BLaER1 (cell line): ENCODE measurements around the gene PDHX.
A peak's percentile ranks its signal among the peaks of the same experiment; 100 is the strongest.

ENCODE experiments used
- H3K27ac ChIP-seq: shearing (Covaris generic); formaldehyde crosslinking; 2 replicates; pipeline ENCODE4 v1.8.1; 2022
- H3K27me3 ChIP-seq: shearing (Covaris generic); formaldehyde crosslinking; 2 replicates; pipeline ENCODE4 v1.8.1; 2022
- H3K36me3 ChIP-seq: shearing (Covaris generic); formaldehyde crosslinking; 2 replicates; pipeline ENCODE4 v1.8.1; 2022
- H3K4me1 ChIP-seq: shearing (Covaris generic); formaldehyde crosslinking; 2 replicates; pipeline ENCODE4 v1.8.1; 2022
- H3K4me2 ChIP-seq: shearing (Covaris generic); formaldehyde crosslinking; 2 replicates; pipeline ENCODE4 v1.8.1; 2022
- H3K4me3 ChIP-seq: shearing (Covaris generic); formaldehyde crosslinking; 2 replicates; pipeline ENCODE4 v1.8.1; 2022
- H3K9ac ChIP-seq: shearing (Covaris generic); formaldehyde crosslinking; 2 replicates; pipeline ENCODE4 v1.8.1; 2022
- H3K9me3 ChIP-seq: shearing (Covaris generic); formaldehyde crosslinking; 2 replicates; pipeline ENCODE4 v1.8.1; 2022
- H4K20me1 ChIP-seq: shearing (Covaris generic); formaldehyde crosslinking; 2 replicates; pipeline ENCODE4 v1.8.1; 2022
- Cebpa-rat ChIP-seq: shearing (Covaris generic); IDR thresholded peaks from 2 replicates; pipeline ENCODE4 v1.8.1; 2022

PDHX gene

GRCh38 chr11:35039076-35039475 is 122.7 kb downstream of the PDHX start:
- Histone ChIP-seq H3K9me3 (peaks cover 74% of the 10 kb centered on the region), H3K36me3 (no peaks in the 10 kb centered on the region; the same call in 1 of the 2 replicates), H3K4me3 (no peak overlapping the region), H3K27ac (no peak overlapping the region), H3K27me3 (no peaks in the 10 kb centered on the region), H3K4me1 (peaks cover 53% of the 10 kb centered on the region), H4K20me1 (no peaks in the 10 kb centered on the region), H3K9ac (no peak overlapping the region), H3K4me2 (no peak overlapping the region)
- TF ChIP-seq Cebpa-rat, result no peak

GRCh38 chr11:35040221-35040942 is 124.0 kb downstream of the PDHX start:
- Histone ChIP-seq H3K27ac (no peak overlapping the region), H4K20me1 (no peaks in the 10 kb centered on the region), H3K9me3 (peaks cover 63% of the 10 kb centered on the region), H3K4me3 (no peak overlapping the region), H3K27me3 (no peaks in the 10 kb centered on the region), H3K36me3 (no peaks in the 10 kb centered on the region; the same call in 1 of the 2 replicates), H3K4me2 (no peak overlapping the region), H3K9ac (no peak overlapping the region), H3K4me1 (peaks cover 53% of the 10 kb centered on the region)
- no peak for TF ChIP-seq Cebpa-rat

GRCh38 chr11:35041070-35041554 is 124.7 kb downstream of the PDHX start:
- Histone ChIP-seq H3K27ac (no peak overlapping the region), H3K4me3 (no peak overlapping the region), H3K27me3 (no peaks in the 10 kb centered on the region), H3K9ac (no peak overlapping the region), H3K9me3 (peaks cover 63% of the 10 kb centered on the region), H3K4me1 (peaks cover 53% of the 10 kb centered on the region), H4K20me1 (no peaks in the 10 kb centered on the region), H3K36me3 (no peaks in the 10 kb centered on the region; the same call in 1 of the 2 replicates), H3K4me2 (no peak overlapping the region)
- no peak for TF ChIP-seq Cebpa-rat

GRCh38 chr11:35042224-35042623 is 125.8 kb downstream of the PDHX start:
- Histone ChIP-seq H3K9me3 (peaks cover 66% of the 10 kb centered on the region), H3K27me3 (no peaks in the 10 kb centered on the region), H3K4me1 (peaks cover 53% of the 10 kb centered on the region), H4K20me1 (no peaks in the 10 kb centered on the region), H3K36me3 (no peaks in the 10 kb centered on the region; the same call in 1 of the 2 replicates), H3K4me2 (no peak overlapping the region), H3K9ac (no peak overlapping the region), H3K4me3 (no peak overlapping the region), H3K27ac (no peak overlapping the region)
- TF ChIP-seq Cebpa-rat, result no peak

GRCh38 chr11:35042913-35043312 is 126.5 kb downstream of the PDHX start:
- Histone ChIP-seq H3K36me3 (no peaks in the 10 kb centered on the region; the same call in 1 of the 2 replicates), H3K27me3 (no peaks in the 10 kb centered on the region), H3K4me2 (no peak overlapping the region), H3K9me3 (peaks cover 66% of the 10 kb centered on the region), H3K9ac (no peak overlapping the region), H4K20me1 (no peaks in the 10 kb centered on the region), H3K4me1 (peaks cover 53% of the 10 kb centered on the region), H3K27ac (no peak overlapping the region), H3K4me3 (no peak overlapping the region)
- no peak for TF ChIP-seq Cebpa-rat

- Histone ChIP-seq H3K36me3 (peaks cover 10% of the 10 kb centered on the region), H3K4me1 (peaks cover 63% of the 10 kb centered on the region), H3K9me3 (peaks cover 66% of the 10 kb centered on the region), H3K27me3 (no peaks in the 10 kb centered on the region), H3K9ac (no peak overlapping the region), H3K27ac (0 out of 2 replicates have a peak overlapping the region, but pooled peaks have one; percentile 6), H3K4me2 (peak overlapping the region; percentile 77), H4K20me1 (no peaks in the 10 kb centered on the region), H3K4me3 (no peak overlapping the region)
- no peak for TF ChIP-seq Cebpa-rat
Measured at GRCh38 chr11:35043936-35044335, 127.5 kb downstream of the PDHX start.

GRCh38 chr11:35045236-35045820 is 128.9 kb downstream of the PDHX start:
- peak overlapping the region; percentile 55 for H3K27ac ChIP-seq
- H3K4me1 ChIP-seq, result peaks cover 77% of the 10 kb centered on the region
- no peaks in the 10 kb centered on the region for H4K20me1 ChIP-seq
- H3K36me3 ChIP-seq, result peaks cover 14% of the 10 kb centered on the region
- H3K27me3 ChIP-seq, result no peaks in the 10 kb centered on the region
- peaks cover 60% of the 10 kb centered on the region for H3K9me3 ChIP-seq
- TF ChIP-seq Cebpa-rat, result no peak
- peak overlapping the region; percentile 34; the same call in 1 of the 2 replicates for H3K4me3 ChIP-seq
- H3K4me2 ChIP-seq, result peak overlapping the region; percentile 77
- no peak overlapping the region; the same call in 1 of the 2 replicates for H3K9ac ChIP-seq
